ENCODE measurements around the gene KIF17.
"Not testable (repeated sequence)": the region's sequence is repeated elsewhere in the genome, so short reads cannot be mapped to it uniquely, and the experiment has no call there.

KIF17 gene

DNA sequence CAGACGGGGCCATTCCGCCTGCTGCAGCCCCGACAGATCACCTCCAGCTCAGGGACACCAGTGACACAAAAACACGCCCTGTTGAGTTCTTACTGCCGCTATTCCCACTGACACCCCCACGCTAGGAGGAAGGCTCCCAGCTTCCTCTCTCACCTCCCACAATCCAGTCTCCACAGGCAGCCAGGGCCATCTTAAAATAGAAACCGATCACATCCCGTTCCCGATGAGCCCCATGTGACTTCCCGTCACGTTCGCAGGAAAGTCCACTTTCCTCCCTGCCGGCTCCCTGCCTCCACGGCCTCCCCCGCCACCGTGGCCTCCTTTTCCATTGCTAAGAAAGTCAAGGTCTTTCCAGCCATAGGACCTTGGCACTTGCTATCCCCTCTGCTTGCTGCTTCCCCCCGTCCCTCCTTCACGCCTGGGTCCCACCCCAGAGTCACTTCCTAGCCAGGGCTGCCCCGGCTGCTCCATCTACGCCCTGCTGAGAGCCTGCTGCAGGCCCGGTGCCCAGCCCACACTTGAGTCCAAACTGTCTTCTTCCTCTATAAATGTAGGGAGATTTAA lies 32.6 kb downstream of the KIF17 start:
- no peak for DNase-seq

DNA sequence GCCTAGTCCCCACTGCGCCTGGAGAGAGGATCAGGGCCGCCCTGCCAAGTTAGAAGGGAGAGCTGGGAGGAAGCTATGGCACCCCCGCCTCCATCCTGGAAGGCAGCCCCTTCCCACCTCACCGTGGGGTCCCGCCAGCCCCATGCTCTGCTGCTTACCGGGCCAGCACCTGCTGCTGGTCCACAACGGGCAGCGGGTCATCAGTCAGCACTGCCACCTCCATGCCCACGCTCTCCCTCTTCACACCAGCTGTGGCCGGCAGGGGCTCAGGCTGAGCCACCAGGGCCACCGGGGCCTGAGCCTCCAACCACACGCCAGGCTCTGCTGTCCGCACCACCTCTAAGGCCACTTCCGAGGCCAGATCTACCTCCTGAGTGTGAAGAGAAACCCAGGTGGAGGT lies 33.2 kb downstream of the KIF17 start:
- no peak for DNase-seq

DNA sequence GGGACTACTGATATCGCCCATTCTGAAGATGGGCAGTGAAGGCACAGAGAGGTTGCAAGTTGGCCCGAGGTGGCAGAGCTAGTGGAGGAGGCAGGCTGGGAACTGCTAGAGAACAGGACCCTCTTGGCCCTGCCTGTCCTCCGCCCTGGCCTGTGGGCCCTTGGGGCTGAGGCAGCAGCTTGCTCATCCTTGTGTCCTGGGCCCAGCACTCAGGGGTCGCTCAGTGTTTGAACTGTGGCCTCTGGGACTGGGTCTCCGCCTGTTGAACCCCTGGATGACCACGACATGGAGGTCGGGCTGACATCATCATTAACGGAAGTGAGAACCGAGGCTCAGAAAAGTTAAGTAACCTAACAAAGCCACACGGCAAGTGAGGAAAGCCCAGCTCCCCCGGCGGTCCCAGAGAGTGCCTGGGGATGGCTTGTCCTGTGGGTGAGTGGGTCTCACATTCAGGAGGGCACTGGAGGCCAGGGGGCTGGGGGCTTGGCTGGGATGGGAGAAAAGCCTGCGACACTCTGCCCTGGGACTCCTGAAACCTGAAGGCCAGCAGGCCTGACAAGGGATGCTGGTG lies 33.7 kb downstream of the KIF17 start:
- no peak for DNase-seq

DNA sequence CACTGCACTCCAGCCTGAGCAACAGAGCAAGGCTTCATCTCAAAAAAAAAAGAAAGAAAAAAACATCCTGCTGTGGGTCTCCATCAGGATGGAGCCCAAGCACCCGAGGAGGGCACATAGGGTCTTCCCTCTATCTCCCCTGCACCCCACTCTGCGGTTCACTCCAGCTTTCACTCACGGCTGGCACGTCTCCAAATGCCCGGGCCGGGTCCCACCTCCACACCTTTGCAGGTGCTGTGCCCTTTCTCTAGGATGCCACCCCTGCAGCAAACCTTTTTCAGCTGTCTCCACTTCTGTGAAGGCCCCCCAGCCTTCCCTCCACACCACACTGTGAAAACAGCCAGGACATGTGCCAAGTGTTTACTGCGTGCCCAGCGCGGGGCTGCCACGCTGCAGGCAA lies 34.2 kb downstream of the KIF17 start:
- no peak for DNase-seq

DNA sequence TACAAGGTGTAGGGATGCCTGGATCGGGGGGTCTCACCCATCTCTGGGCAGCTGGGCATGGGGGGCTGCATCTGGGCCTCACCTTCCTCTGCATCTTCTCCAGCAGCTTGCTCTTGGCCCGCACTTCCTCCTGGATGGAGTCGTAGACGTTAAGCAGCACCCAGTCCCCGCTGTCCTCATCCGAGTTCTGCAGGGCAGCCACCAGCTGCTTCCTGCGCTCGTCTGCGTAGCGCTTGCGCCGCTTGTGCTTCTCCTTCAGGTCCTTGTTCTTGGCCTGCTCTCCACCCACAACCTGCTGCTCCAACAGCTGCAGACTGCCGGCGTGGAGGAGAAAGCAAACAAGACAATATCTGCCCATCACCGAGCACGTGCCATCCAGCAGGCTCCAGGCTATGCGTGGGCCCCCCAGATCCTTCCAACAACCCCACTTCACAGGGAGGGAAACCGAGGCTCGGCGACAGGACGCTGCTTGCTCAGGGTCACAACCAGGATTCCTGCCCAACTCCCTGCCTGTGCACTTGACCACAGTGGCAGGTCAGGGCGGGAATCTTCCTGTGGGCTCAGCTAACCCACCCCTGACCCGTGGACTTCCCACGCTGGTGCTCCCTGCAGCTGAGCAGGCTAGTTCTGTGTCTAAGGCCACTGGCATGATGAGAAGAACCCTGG lies 35.1 kb downstream of the KIF17 start:
- no peak for DNase-seq

DNA sequence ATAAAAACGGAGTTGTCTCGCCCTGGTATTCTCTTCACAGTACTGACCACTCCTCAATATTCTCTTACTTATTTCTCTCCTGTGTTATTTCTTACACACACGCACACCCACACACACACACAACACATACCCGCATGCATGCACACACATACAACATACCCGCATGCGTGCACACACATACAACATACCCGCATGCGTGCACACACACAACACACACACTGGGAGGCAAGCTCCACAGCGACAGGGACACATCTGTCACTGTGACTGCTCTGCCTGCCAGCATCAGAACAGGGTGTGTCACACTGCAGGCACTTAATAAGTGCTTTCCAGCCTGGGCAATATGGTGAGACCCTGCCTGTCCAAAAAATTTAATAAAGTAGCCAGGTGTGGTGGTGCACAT lies 35.8 kb downstream of the KIF17 start:
- no peak for DNase-seq

DNA sequence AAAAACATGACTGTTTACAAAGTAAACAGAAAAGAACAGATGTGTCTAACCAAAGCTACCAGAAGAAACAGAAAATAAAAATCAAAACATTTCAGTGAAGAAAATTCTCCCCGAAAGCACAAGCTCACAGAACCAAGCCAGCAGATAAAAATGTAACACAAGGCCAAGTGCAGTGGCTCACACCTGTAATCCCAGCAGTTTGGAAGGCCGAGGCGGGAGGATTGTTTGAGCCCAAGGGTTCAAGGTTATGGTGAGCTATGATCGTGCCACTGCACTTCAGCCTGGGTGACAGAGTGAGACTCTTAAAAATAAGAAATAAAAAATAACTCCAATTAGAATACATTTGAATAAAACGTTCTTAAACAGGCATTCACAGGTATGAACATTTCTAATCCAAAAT lies 37.5 kb downstream of the KIF17 start:
- DNase-seq = no peak

DNA sequence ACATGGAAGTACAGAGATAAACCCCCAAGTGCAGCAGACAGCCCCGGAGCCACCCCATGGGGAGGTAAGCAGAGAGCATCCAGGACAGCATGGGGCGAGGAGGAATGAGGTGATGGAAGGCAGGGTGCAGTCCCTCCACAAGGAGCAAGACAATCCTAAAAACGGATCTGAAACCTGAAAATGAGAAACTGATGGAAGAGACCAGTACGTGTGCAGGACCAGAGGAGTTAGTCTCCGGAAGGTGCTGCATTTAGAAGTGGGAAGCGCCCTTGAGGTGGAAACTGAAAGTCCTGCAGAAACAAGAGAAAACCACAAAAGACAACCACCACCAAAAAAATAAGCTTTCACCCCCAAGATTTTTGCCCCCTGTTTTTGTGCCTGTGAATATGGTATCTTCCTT lies 39.2 kb downstream of the KIF17 start:
- no peak for DNase-seq

DNA sequence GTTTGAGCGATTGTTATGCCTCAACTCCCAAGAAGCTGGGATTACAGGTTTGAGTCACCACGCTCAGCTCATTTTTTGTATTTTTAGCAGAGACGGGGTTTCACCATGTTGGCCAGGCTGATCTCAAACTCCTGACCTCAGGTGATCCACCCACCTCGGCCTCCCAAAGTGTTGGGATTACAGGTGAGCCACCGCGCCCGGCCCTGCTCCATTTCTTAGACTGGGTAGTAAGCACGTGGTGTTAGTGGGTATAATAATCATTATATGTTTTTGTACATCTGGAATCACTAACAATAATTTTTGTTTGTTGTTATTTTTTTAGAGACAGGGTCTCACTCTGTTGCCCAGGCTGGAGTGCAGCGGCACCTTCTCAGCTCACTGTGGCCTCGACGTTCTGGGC lies 44.2 kb downstream of the KIF17 start:
- DNase-seq = not testable (repeated sequence)

DNA sequence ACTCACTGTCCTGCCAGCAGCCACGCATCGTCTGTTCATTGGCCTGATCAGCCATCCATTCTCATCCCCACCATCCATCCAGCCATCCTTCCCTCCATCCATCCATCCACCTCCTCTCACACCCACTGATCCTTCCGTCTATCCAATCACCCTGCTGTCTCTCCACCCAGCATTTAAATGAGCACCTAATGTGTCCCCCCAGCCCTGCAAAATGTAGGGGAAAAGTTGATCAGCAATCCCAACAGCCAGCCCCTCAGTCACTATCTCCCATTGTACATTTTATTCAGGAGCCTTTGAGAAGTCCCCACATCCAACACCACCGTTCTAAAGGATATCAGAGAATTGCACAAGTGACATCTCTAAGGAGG lies 45.6 kb downstream of the KIF17 start:
- DNase-seq = no peak

DNA sequence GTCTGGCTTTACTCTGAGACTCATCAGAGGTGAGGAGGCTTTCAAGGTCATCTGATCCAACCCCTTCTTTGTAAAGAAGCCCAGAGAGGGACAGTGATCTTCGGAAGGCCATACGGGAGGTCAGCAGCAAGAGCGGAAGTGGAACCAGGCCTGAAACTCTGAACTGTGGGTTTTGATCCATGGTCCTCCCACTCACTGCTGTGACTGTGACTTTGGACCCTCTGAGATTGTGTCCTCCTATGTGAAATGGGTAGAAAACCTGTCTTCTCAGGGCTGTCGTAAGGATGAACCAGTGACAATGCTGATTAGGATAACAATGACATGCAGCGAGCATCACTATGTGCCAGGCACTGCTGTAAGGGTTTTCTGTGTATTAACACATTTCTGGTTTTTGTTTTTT lies 46.9 kb downstream of the KIF17 start:
- DNase-seq = no peak

DNA sequence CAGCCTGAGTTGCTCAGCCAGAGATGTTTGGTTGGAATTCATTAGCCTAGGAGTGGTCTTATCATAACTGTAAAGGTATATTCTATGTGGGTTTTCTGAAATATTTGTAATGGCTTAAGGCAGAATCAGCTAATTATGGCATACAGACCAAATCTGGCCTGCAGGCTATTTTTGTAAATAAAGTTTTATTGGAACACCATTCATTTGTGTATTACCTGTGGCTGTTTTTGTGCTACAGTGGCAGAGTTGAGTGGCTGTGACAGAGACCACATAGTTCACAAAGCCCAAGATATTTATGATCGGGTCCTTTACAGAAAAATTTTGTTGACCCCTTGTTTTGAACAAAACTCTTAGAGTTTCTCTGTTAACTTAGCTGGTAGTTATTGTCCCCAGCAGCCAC lies 49.2 kb downstream of the KIF17 start:
- DNase-seq = no peak

DNA sequence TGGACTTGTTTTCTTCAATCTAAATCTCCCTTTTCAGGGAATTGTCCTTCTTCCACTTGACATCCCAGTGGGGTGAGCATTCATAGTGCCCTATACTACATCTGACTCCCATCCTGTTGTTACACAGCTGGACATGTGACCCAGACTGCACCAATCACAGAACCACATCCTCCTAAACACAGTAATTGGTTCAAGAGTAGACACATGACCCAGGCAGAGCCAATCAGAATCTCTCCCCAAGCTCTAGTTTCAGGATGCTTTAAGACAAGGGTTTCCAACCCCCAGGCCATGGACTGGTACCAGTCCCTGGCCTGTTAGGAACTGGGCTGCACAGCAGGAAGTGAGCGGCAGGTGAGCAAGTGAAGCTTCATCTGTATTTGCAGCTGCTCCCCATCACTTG lies 51.0 kb downstream of the KIF17 start:
- no peak for DNase-seq

DNA sequence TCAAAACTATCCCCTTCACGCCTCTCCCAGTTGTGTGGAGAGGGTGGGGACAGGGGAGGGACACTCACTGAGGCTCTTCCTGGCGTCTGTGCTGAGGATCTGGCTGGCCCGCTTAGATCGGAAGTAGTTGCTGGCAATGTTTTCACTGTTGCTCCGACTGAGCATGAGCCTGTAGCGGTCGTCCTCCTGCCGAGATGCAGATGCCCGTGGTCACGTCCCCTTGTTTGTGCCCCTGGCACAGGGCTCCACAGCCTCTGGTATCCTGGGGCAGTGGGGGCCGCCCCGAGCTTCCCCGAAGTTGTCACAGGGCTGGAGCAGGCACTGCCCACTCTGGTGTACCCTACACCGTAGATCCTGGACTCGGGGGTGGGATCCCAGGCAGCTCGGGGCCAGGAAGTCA lies 51.7 kb downstream of the KIF17 start:
- DNase-seq = no peak

DNA sequence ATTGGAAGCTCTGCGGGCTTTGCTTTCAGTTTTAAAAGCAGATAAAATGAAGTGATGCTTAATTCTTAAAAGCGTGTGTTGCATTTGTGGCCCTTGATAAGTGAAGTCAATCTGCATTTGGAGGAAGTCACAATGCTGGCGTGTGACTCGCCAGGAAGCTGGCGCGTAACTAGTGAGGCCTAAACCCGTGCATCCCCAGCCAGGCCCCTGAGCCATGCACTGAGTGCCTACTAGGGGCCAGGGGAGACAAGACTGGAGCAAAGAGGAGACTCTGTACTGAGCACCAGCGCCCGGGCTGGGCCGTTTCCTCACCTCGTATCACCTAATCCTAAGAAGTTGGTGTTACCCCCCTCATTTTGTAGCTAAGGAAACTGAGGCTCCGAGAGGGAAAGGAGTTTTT lies 52.1 kb downstream of the KIF17 start:
- DNase-seq = no peak

DNA sequence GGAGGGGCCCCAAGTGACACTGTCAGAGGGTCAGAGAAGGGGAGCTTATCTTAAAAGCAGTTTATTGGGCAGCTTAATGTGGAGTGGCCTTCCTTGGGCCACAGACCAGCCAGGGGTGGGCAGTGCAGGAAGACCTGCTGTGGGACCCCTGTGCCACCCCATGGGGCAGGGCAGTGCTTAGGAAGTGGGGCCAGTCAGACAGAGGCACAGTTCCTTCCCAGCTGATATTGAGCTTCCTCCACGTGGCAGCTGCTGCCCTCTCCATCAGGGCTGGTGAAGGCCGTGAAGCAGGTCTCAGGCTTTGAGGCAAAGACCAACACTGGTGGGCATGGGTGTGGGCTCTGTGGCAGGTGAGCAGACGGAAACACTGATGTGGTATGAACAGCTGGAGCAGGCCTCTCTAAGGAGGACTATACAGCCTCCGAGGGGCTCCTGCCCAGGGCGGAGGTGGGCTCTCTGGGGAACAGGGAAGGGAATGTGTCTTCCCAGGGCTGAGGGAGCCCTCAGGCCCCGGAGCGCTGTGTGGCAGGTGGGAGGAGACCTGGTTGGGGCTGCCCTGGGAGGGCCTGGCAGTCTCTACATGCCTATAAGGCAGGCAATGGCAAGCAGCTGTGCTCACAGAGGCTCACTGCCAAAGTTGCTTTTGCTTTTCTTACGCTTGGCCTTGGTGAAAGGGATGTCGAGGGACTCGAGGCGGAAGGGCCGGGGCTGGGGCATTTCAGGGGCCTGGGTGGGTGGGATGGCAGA lies 53.7 kb downstream of the KIF17 start:
- DNase-seq = no peak

DNA sequence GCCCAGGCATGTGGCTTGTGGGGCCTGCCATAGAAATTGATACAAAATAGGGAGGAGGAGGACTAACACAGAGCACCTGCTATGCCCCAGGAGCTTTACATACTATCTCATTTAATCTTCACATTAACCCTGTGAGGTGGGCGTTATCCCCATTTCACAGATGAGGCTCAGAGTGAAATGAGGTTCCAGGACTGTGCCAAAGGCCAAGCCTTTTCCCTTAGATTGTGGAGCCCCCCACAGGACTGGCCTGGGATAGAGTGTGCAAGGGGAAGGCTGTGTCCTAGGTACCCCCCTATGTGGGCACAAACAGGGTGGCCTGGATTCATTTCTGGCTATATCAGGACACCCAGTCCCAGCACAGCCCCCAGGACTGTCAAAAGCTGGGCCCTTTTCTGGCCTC lies 54.4 kb downstream of the KIF17 start:
- no peak for DNase-seq

DNA sequence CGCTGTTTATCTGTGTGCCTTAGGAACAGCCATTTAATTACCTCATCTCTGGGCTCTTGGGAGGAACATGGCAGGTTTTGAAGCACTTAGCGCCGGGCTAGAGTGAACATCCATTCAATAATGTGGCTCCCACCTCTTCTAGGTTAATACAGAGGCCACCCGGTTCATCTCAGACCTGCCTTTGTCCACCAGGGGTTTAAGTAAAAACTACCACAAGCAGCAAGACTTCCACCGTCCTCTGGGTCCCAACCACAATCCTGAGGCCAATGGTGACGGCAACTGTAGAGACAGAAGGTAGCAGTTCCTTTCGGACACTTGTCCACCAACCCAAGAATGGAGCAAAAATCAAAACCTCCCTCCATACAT lies 55.7 kb downstream of the KIF17 start:
- no peak for DNase-seq

DNA sequence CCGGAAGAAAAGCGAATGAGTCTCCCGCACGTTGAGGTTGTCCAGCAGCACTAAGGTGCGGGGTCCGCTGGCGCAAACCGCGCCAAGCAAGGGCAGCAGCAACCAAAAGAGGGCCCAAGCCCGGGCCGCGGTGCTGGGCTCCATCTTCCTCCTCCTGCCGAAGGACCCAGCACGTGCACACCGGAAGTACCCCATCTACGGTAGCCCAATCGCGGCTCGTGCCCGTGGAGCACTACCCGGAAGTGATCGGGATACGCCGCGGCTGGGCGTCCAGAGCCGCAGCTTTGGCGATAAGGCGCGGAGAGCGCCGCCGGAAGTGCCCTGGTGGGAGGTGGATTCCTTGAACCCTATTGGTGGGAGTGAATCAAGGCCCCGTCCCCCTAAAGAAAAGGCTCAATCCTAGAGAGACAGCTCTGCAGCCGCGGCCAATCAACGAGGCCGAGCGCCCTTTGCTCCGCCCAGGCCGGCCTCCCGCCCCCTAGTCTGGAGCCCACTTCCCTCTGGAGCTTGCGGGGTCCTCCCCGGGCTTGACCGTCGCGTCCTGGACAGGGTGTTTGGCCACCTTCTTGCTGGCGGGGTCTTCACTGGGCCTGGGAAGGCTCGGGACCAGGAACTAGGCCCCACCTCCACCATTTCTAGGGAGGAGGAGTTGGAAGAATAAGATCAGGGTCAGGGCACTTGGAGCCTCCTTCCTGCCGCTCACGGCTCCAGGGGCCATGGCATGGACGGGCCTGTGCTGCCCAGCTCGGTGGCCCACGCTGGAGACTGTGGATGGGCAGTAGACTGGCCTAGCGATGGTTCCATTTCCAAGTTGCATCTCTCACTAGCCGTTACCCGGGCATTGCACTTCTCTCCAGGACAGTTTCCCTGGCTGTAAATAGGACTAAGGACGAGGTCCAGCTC lies 56.3 kb downstream of the KIF17 start, which contains the start of gene DDOST:
DDOST (minus strand) TSS at position 163 of the 903 bp plus-strand sequence; CDS start at position 144, 19 bp downstream.
- peak; percentile 96 for DNase-seq

DNA sequence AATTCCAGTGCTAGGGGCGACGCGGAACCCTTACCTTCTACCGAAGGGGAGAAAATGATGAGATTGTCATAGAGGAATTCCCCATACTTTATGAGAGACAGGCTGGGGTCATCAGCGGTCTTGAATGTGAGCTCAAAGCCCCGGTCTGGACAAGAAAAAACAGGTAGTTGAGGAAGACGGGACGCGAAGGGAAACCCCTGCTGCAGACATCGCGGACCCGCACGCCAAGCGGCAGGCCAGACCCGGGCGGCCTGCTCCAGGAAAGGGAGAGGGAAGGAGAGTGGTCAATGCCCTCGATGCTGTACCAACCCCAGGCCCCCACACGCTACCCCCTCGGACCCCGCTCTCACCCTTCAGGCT lies 57.0 kb downstream of the KIF17 start:
- DNase-seq = no peak

DNA sequence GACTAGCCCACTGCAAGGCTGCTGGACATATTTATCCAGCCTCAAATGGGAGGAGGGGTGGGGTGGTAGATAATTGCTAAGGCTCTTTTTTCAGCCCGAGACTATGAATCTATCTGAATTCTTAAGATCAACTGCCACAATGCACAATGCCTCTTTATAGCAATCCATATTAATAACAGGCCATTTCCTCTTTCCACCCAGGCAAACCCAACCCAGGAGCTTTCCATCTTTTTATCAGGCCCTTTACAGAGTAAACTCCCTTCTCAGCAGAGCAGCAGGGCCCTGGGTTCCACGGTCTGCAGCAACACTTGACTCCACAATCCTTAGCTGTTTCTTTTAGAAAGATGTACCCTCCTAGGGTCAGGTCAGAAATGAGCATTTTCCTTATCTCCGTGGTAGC lies 57.4 kb downstream of the KIF17 start:
- DNase-seq = no peak

DNA sequence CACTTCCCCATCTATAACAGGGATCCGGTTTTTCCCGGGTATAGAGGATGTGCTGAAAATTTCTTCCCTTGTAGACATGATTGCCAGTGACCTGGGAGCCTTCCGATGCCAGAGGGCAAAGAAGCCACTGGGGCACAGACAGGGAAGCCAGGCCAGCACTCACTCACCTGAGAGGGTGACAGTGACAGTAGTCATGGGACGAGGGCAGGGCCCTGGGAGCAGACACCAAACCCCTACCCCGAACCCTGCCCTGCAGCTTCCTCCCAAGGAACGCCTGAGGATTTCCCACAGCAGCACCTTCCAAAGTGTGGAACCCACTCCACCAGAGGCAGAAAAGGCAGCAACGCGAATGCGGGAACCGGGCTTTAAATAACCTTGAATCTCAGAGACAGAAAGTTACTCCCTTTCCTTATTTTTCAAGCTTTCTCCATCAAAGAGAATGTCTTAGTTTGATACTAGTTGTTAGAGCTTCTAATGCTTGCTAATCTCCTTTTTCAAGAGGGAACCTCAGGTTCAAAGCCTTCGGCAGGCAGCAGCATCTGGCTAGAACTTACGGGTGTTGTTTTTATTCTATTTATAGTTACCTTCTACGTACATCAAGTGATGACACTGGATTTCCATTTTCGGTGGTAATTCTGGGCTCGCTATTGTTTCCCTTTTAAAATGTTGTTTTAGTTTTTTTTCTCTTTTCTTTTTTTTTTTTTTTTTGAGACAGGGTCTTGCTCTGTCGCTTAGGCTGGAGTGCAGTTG lies 59.5 kb downstream of the KIF17 start:
- DNase-seq = no peak

DNA sequence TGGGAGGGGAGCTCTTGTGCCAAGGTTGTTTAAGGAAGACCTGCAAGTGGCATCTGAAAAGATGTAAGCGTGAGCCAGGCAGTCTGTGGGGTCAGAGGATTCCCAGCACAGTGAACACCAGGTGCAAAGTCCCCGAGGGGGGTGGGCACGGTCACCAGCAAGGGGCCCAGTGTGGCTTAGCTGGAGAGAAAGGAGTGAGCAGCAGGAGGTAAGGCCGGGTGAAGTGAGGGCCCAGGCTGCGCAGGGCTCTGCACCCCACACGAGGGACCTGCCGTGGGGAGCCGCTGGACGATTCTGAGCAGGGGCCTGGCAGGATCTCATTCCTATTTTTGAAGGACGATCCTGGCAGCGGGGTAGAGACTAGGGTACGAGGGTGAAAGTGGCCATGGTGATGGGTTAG lies 60.8 kb downstream of the KIF17 start:
- no peak for DNase-seq
